ENCODE measurements around the gene NEFH. TPM values are rescaled to one million over a fixed set of nuclear protein-coding genes. Genes with fewer than 3 reads are reported as not detected.

The NEFH gene
- total and polyA plus RNA-seq, 7 donors: 0.23 to 3.0 (median 1.5) TPM; not detected in 1

- Histone ChIP-seq H3K27me3 (no peaks in the 10 kb centered on the region), H3K9me3 (no peaks in the 10 kb centered on the region), H3K27ac (no peak overlapping the region), H3K36me3 (no peaks in the 10 kb centered on the region), H3K4me1 (no peaks in the 10 kb centered on the region), H3K4me3 (no peak overlapping the region)
- no peak for TF ChIP-seq POLR2AphosphoS5 (IDR thresholded peaks at IDR 0.05)
- no peak for TF ChIP-seq CTCF (IDR thresholded peaks at IDR 0.05)
- TF ChIP-seq EP300 (IDR thresholded peaks at IDR 0.05): no peak
- TF ChIP-seq POLR2A (IDR thresholded peaks at IDR 0.05): no peak
- DNase-seq: no peak
- WGBS, 2 donors: 98 to 100% methylated on average over 1 of the region's 1 CpG
- intact Hi-C loops (cut with DNase I): no loop called here
Observed at GRCh38 chr22:29493636-29494035, 13.6 kb downstream of the NEFH start.

DNA sequence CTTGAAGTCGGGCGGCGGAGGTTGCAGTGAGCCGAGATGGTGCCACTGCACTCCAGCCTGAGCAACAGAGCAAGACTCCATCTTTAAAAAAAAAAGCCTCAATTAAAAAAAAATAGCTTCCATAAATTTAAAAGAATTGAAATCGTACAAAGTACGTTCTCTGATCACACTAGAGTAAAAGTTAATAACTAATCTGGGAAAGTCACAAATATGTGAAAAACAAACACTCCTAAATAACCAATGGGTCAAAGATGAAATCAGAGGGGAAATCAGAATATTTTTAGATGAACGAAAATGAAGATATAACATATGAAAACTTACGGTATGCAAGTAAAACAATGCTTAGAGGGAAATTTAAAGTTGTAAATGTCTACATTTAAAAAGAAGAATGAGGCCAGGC lies 19.8 kb downstream of the NEFH start:
- no peaks in the 10 kb centered on the region for H3K9me3 ChIP-seq
- TF ChIP-seq CTCF (IDR thresholded peaks at IDR 0.05) (no peak), POLR2A (IDR thresholded peaks at IDR 0.05) (no peak), EP300 (IDR thresholded peaks at IDR 0.05) (no peak), POLR2AphosphoS5 (IDR thresholded peaks at IDR 0.05) (no peak)
- peaks cover 0 to 10% (median 9%) of the 10 kb centered on the region in 4 donors for H3K4me1 ChIP-seq
- H3K27me3 ChIP-seq: no peaks in the 10 kb centered on the region
- H3K36me3 ChIP-seq: peaks cover 0 to 4% (median 0%) of the 10 kb centered on the region in 4 donors
- DNase-seq: no peak
- H3K27ac ChIP-seq: no peak overlapping the region
- 53 to 85% methylated on average over 8 of the region's 8 CpGs for WGBS, 2 donors
- intact Hi-C loops (cut with DNase I): no loop called here
- H3K4me3 ChIP-seq: no peak overlapping the region

DNA sequence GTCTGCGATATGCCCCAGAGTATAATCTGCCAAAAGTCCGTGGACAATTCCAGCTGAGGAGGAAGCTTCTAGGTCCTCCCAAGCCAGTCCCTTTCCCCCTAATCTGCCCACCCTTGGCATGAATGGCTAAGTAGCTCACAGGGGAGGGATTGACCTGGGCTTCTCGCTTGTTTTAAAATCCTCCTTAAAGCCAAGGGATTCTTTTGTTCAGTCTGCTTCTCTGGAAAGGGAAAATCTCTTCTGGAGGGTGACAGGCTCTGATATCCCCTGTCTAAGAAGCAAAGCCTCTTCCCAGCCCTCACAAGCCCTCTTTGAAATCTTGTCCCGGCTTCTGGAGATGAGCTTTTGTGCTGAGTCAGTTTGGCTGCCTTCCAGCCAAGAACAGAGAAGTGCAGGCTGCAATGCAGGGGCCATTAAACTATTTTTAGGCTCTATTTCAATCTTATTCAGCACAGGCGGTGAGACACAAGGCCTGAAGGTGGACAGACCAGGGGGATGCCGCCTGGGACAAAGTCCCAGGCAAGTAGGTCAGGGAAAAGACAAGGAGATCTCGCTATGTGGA lies 23.9 kb downstream of the NEFH start:
- 66 to 71% methylated on average over 7 of the region's 7 CpGs for WGBS, 2 donors
- H3K27ac ChIP-seq: peak overlapping the region in 3 of 4 donors; percentile 44 to 61 (median 55)
- H3K4me3 ChIP-seq: no peak overlapping the region
- H3K36me3 ChIP-seq: peaks cover 3 to 36% (median 12%) of the 10 kb centered on the region in 4 donors
- intact Hi-C loops (cut with DNase I): no loop called here
- no peaks in the 10 kb centered on the region for H3K9me3 ChIP-seq
- no peaks in the 10 kb centered on the region for H3K27me3 ChIP-seq
- TF ChIP-seq CTCF (IDR thresholded peaks at IDR 0.05): no peak
- TF ChIP-seq POLR2AphosphoS5 (IDR thresholded peaks at IDR 0.05): peak in 2 of 4 donors; percentile 44 to 51
- H3K4me1 ChIP-seq: peaks cover 0 to 10% (median 9%) of the 10 kb centered on the region in 4 donors
- peak; percentile 88 for DNase-seq

- Histone ChIP-seq H3K9me3 (no peaks in the 10 kb centered on the region), H3K4me3 (no peak overlapping the region), H3K36me3 (peaks cover 10 to 76% (median 34%) of the 10 kb centered on the region in 4 donors), H3K4me1 (peaks cover 0 to 1% (median under 1%) of the 10 kb centered on the region in 4 donors), H3K27ac (no peak overlapping the region), H3K27me3 (no peaks in the 10 kb centered on the region)
- TF ChIP-seq EP300 (IDR thresholded peaks at IDR 0.05) (no peak), POLR2AphosphoS5 (IDR thresholded peaks at IDR 0.05) (no peak), POLR2A (IDR thresholded peaks at IDR 0.05) (no peak), CTCF (IDR thresholded peaks at IDR 0.05) (no peak)
- DNase-seq: no peak
- intact Hi-C loops (cut with DNase I): no loop called here
Observed at GRCh38 chr22:29509298-29509697, 29.3 kb downstream of the NEFH start.

- Histone ChIP-seq H3K36me3 (peaks cover 10 to 80% (median 35%) of the 10 kb centered on the region in 4 donors), H3K4me3 (no peak overlapping the region), H3K27me3 (no peaks in the 10 kb centered on the region), H3K27ac (no peak overlapping the region), H3K9me3 (no peaks in the 10 kb centered on the region), H3K4me1 (no peaks in the 10 kb centered on the region)
- TF ChIP-seq EP300 (IDR thresholded peaks at IDR 0.05): no peak
- TF ChIP-seq CTCF (IDR thresholded peaks at IDR 0.05): no peak
- no peak for TF ChIP-seq POLR2AphosphoS5 (IDR thresholded peaks at IDR 0.05)
- no peak for TF ChIP-seq POLR2A (IDR thresholded peaks at IDR 0.05)
- DNase-seq: no peak
- intact Hi-C loops (cut with DNase I): no loop called here
- 80 to 96% methylated on average over 1 of the region's 1 CpG for WGBS, 2 donors
Observed at GRCh38 chr22:29509815-29510214, 29.8 kb downstream of the NEFH start.

Measured in sigmoid colon (tissue), 7 donors.